Measurements from ENCODE around the gene ATXN1.

DNA sequence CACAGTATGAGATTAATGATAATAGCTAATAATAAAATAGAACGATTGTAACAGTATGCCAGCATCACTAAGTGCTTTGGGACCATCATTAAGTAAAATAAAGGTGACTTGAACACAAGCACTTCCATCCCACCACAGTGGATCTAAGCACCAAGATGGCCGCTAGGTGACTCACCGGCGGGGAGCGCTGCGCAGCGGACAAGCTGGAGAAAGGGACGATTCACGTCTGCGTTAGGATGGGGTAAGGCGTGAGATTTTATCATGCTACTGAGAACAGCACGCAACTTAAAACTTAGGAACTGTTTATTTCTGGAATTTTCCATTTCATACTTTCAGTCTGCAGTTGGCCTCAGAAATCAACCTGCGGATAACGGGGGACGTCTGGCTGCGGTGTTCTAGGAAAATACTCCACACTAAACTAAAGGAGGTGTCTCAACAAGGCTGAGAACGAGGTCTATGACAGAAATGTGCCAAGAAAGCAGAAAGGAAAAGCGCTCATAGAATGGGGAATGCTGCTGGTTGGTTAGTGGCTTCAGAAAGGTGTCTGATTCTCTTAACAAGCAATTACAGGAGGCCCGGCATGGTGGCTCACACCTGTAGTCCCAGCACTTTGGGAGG, 408.3 kb downstream of the ATXN1 start:
- TF ChIP-seq, protein P1, sequence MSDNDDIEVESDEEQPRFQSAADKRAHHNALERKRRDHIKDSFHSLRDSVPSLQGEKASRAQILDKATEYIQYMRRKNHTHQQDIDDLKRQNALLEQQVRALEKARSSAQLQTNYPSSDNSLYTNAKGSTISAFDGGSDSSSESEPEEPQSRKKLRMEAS (IDR thresholded peaks at IDR 0.05): no peak
- no peak for TF ChIP-seq CREB1 (IDR thresholded peaks at IDR 0.05)
- TF ChIP-seq ZNF274 (IDR thresholded peaks at IDR 0.05; ENCODE audit: borderline replicate concordance, extremely low read depth, low read length): no peak
- TF ChIP-seq, protein P2, sequence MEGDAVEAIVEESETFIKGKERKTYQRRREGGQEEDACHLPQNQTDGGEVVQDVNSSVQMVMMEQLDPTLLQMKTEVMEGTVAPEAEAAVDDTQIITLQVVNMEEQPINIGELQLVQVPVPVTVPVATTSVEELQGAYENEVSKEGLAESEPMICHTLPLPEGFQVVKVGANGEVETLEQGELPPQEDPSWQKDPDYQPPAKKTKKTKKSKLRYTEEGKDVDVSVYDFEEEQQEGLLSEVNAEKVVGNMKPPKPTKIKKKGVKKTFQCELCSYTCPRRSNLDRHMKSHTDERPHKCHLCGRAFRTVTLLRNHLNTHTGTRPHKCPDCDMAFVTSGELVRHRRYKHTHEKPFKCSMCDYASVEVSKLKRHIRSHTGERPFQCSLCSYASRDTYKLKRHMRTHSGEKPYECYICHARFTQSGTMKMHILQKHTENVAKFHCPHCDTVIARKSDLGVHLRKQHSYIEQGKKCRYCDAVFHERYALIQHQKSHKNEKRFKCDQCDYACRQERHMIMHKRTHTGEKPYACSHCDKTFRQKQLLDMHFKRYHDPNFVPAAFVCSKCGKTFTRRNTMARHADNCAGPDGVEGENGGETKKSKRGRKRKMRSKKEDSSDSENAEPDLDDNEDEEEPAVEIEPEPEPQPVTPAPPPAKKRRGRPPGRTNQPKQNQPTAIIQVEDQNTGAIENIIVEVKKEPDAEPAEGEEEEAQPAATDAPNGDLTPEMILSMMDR (IDR thresholded peaks at IDR 0.05; ENCODE audit: control extremely low read depth in 1 of 3, insufficient read depth in 1 of 3, low read depth in 1 of 3, low read length in 3 of 3): no peak
- TF ChIP-seq POLR2A (IDR thresholded peaks at IDR 0.05; ENCODE audit: control extremely low read depth in 1 of 2, low read depth in 2 of 2, low read length in 2 of 2): no peak
- no peak for TF ChIP-seq RFX5 (IDR thresholded peaks at IDR 0.05; ENCODE audit: borderline replicate concordance, low read depth, low read length)
- no peak for TF ChIP-seq RXRA (IDR thresholded peaks at IDR 0.05; ENCODE audit: insufficient read depth, low read depth, low read length)
- TF ChIP-seq POLR2AphosphoS5 (IDR thresholded peaks at IDR 0.05; ENCODE audit: low read depth, low read length): no peak
- TF ChIP-seq JUND (IDR thresholded peaks at IDR 0.05; ENCODE audit: low read length): no peak
- TF ChIP-seq TAF1 (IDR thresholded peaks at IDR 0.05; ENCODE audit: low read depth, low read length): no peak
